H9 (cell line): Measurements from ENCODE around the gene CPNE2. TPM values are rescaled to one million over a fixed set of nuclear protein-coding genes. Genes with fewer than 3 reads are reported as not detected.
A peak's percentile ranks its signal among the peaks of the same experiment; 100 is the strongest.

ENCODE experiments used
- DNase-seq: peaks from one replicate; pipeline ENCODE4 v3.0.0-alpha.2; 2017
- H2AFZ ChIP-seq: one replicate; pipeline ENCODE4 v1.6.1; 2013; ENCODE audit warnings: mild to moderate bottlenecking, low read length, control low read depth, moderate library complexity
- H2AK5ac ChIP-seq: 2 replicates; pipeline ENCODE4 v1.6.1; 2013; ENCODE audit warnings: low read length, control low read depth, mixed read lengths; ENCODE audit not compliant: insufficient read length
- H2BK120ac ChIP-seq: one replicate; pipeline ENCODE4 v1.6.1; 2013; ENCODE audit warnings: low read depth, mild to moderate bottlenecking, low read length, control low read depth, inconsistent platforms; ENCODE audit not compliant: poor library complexity, severe bottlenecking
- H2BK12ac ChIP-seq: 2 replicates; pipeline ENCODE4 v1.6.1; 2013; ENCODE audit warnings: low read length, control low read depth, mixed read lengths, low read depth; ENCODE audit not compliant: insufficient read length
- H2BK15ac ChIP-seq: 2 replicates; pipeline ENCODE4 v1.6.1; 2013; ENCODE audit warnings: low read depth, low read length, control low read depth
- H2BK20ac ChIP-seq: one replicate; pipeline ENCODE4 v1.6.1; 2013; ENCODE audit warnings: low read depth, mild to moderate bottlenecking, low read length, control low read depth, inconsistent platforms; ENCODE audit not compliant: poor library complexity, severe bottlenecking
- H2BK5ac ChIP-seq: 2 replicates; pipeline ENCODE4 v1.6.1; 2013; ENCODE audit warnings: low read length, control low read depth, mixed read lengths; ENCODE audit not compliant: insufficient read length
- H3K14ac ChIP-seq: 2 replicates; pipeline ENCODE4 v1.6.1; 2013; ENCODE audit warnings: low read length, control low read depth; ENCODE audit not compliant: insufficient read depth
- H3K18ac ChIP-seq: 2 replicates; pipeline ENCODE4 v1.6.1; 2013; ENCODE audit warnings: low read depth, mild to moderate bottlenecking, mixed read lengths, low read length, control low read depth; ENCODE audit not compliant: insufficient read length
- H3K23ac ChIP-seq: 2 replicates; pipeline ENCODE4 v1.6.1; 2013; ENCODE audit warnings: low read length, control low read depth, mixed read lengths, low read depth; ENCODE audit not compliant: insufficient read length
- H3K23me2 ChIP-seq: 2 replicates; pipeline ENCODE4 v1.6.1; 2013; ENCODE audit warnings: low read depth, mild to moderate bottlenecking, mixed read lengths, low read length, control low read depth; ENCODE audit not compliant: insufficient read length, poor library complexity, severe bottlenecking
- H3K27ac ChIP-seq: 2 replicates; pipeline ENCODE4 v1.5.1; 2013; ENCODE audit warnings: low read length, control low read depth, mixed read lengths, low read depth; ENCODE audit not compliant: insufficient read length
- H3K27me3 ChIP-seq: 2 replicates; pipeline ENCODE4 v1.6.1; 2013; ENCODE audit warnings: low read length, control low read depth, inconsistent platforms; ENCODE audit not compliant: insufficient read depth
- H3K4ac ChIP-seq: 2 replicates; pipeline ENCODE4 v1.6.1; 2013; ENCODE audit warnings: low read depth, mild to moderate bottlenecking, control low read depth, inconsistent platforms, low read length, moderate library complexity
- H3K4me1 ChIP-seq: 2 replicates; pipeline ENCODE4 v1.6.1; 2013; ENCODE audit warnings: low read length, control low read depth, inconsistent platforms; ENCODE audit not compliant: insufficient read depth
- H3K4me2 ChIP-seq: 2 replicates; pipeline ENCODE4 v1.6.1; 2013; ENCODE audit warnings: low read length, control low read depth, mixed read lengths; ENCODE audit not compliant: insufficient read length, insufficient read depth
- H3K56ac ChIP-seq: 2 replicates; pipeline ENCODE4 v1.6.1; 2013; ENCODE audit warnings: low read depth, mild to moderate bottlenecking, mixed read lengths, low read length, control low read depth; ENCODE audit not compliant: insufficient read length
- H3K79me1 ChIP-seq: 2 replicates; pipeline ENCODE4 v1.6.1; 2013; ENCODE audit warnings: low read depth, mild to moderate bottlenecking, moderate library complexity, low read length, control low read depth, inconsistent platforms; ENCODE audit not compliant: insufficient read depth, poor library complexity, severe bottlenecking
- H3K79me2 ChIP-seq: 2 replicates; pipeline ENCODE4 v1.6.1; 2013; ENCODE audit warnings: low read length, control low read depth, inconsistent platforms; ENCODE audit not compliant: insufficient read depth
- H3K9ac ChIP-seq: 2 replicates; pipeline ENCODE4 v1.6.1; 2013; ENCODE audit warnings: low read length, control low read depth, mixed read lengths; ENCODE audit not compliant: insufficient read length; ENCODE audit errors: extremely low read depth
- H3K9me3 ChIP-seq: one replicate; pipeline ENCODE4 v1.6.1; 2013; ENCODE audit warnings: low read depth, low read length, inconsistent platforms; ENCODE audit not compliant: control insufficient read depth
- H3T11ph ChIP-seq: one replicate; pipeline ENCODE4 v1.6.1; 2013; ENCODE audit warnings: mild to moderate bottlenecking, low read length, control low read depth, inconsistent platforms
- H4K20me1 ChIP-seq: one replicate; pipeline ENCODE4 v1.6.1; 2013; ENCODE audit not compliant: control insufficient read depth, insufficient read length, insufficient read depth
- H4K5ac ChIP-seq: 2 replicates; pipeline ENCODE4 v1.6.1; 2013; ENCODE audit warnings: low read depth, mild to moderate bottlenecking, mixed read lengths, low read length, control low read depth; ENCODE audit not compliant: insufficient read length
- H4K8ac ChIP-seq: replicated peaks from 2 replicates; pipeline ENCODE4 v1.6.1; 2013; ENCODE audit warnings: low read length, control low read depth, mixed read lengths, low read depth; ENCODE audit not compliant: insufficient read length
- H4K91ac ChIP-seq: 2 replicates; pipeline ENCODE4 v1.6.1; 2013; ENCODE audit warnings: low read depth, mild to moderate bottlenecking, moderate library complexity, mixed read lengths, low read length, control low read depth; ENCODE audit not compliant: insufficient read length
- H3K27ac Mint-ChIP-seq, 3 experiments: 2 replicates in 2 of 3; 3 replicates in 1 of 3; pipeline ENCODE4 v1.8.0; 2020 to 2021; ENCODE audit warnings: mixed read lengths in 3 of 3, mild to moderate bottlenecking in 1 of 3, moderate library complexity in 1 of 3
- H3K27me3 Mint-ChIP-seq: 2 replicates; pipeline ENCODE4 v1.8.0; 2021; ENCODE audit warnings: low read depth, mild to moderate bottlenecking, moderate library complexity, mixed read lengths
- H3K36me3 Mint-ChIP-seq, 3 experiments: 2 replicates in 2 of 3; 3 replicates in 1 of 3; pipeline ENCODE4 v1.8.0; 2020 to 2021; ENCODE audit warnings: low read depth in 3 of 3, mixed read lengths in 3 of 3; ENCODE audit not compliant: insufficient read depth in 1 of 3
- H3K4me1 Mint-ChIP-seq, 2 experiments: 2 replicates each; pipeline ENCODE4 v1.8.0; 2020; ENCODE audit warnings: mixed read lengths in 2 of 2
- H3K4me3 Mint-ChIP-seq, 2 experiments: 2 replicates in 1 of 2; 3 replicates in 1 of 2; pipeline ENCODE4 v1.8.0; 2020 to 2021; ENCODE audit warnings: mild to moderate bottlenecking in 2 of 2, mixed read lengths in 2 of 2, moderate library complexity in 1 of 2
- H3K9me3 Mint-ChIP-seq, 2 experiments: 2 replicates in 1 of 2; 3 replicates in 1 of 2; pipeline ENCODE4 v1.8.0; 2020; ENCODE audit warnings: mild to moderate bottlenecking in 2 of 2, mixed read lengths in 2 of 2, moderate library complexity in 1 of 2
- CTCF ChIP-seq: fragments of 200-600 bp; sonication (generic); conservative IDR thresholded peaks from 3 replicates; pipeline ENCODE4 v1.8.0; 2021; ENCODE audit warnings: antibody characterized with exemption, mild to moderate bottlenecking
- WGBS: extraction: QIAGEN DNeasy Blood & Tissue Kit; methylation state at CpG from one replicate; pipeline ENCODE4 v1.1.7; 2013; ENCODE audit warnings: missing lambda C conversion rate, low lambda C conversion rate, mixed read lengths; ENCODE audit not compliant: insufficient read length; ENCODE audit errors: extremely low coverage; 5-methylcytosine and 5-hydroxymethylcytosine counted together
- total RNA-seq: library from RNA; stranded (reverse); gene quantifications from 2 replicates; pipeline ENCODE4 v1.2.1, GENCODE V29; 2021

The CPNE2 gene
- total RNA-seq, 1 experiment from 2014 or later, result 8.0 TPM

GRCh38 chr16:57045694-57046381 is 46.5 kb upstream of the CPNE2 start:
- no peak overlapping the region for H2BK12ac ChIP-seq
- DNase-seq, result peak; percentile 80
- H3K4me3 Mint-ChIP-seq, result peak overlapping the region in 1 of 2 experiments; percentile 62; a peak in 2 of 5 replicates
- H3K79me1 ChIP-seq, result no peaks in the 10 kb centered on the region
- peak overlapping the region in 1 of 3 experiments; percentile 54; a peak in 1 of 7 replicates for H3K27ac Mint-ChIP-seq
- no peak overlapping the region for H2BK20ac ChIP-seq
- H3K27me3 ChIP-seq, result no peaks in the 10 kb centered on the region
- H4K20me1 ChIP-seq, result no peaks in the 10 kb centered on the region
- H3K4me2 ChIP-seq, result peak overlapping the region; percentile 3
- H2BK120ac ChIP-seq, result no peak overlapping the region
- no peak overlapping the region for H2BK5ac ChIP-seq
- H4K91ac ChIP-seq, result no peak overlapping the region
- H3K9ac ChIP-seq, result no peak overlapping the region
- no peak overlapping the region for H3T11ph ChIP-seq
- H3K36me3 Mint-ChIP-seq, result peaks cover 0 to 4% (median 0%) of the 10 kb centered on the region in 3 experiments; a peak in 3 of 7 replicates
- H3K23ac ChIP-seq, result no peak overlapping the region
- H4K5ac ChIP-seq, result no peak overlapping the region
- H2AFZ ChIP-seq, result no peak overlapping the region
- H2AK5ac ChIP-seq, result no peak overlapping the region
- TF ChIP-seq CTCF, result peak; percentile 72
- H3K27ac ChIP-seq, result no peak overlapping the region
- WGBS, result no CpG with 5 or more reads among the region's 13 CpGs
- H3K79me2 ChIP-seq, result no peaks in the 10 kb centered on the region
- no peak overlapping the region for H3K4ac ChIP-seq
- peaks cover 4% of the 10 kb centered on the region for H3K27me3 Mint-ChIP-seq
- H3K9me3 ChIP-seq, result no peaks in the 10 kb centered on the region
- no peak overlapping the region for H4K8ac ChIP-seq
- peaks cover 3% of the 10 kb centered on the region; the same call in 1 of the 2 replicates for H3K4me1 ChIP-seq
- H2BK15ac ChIP-seq, result 0 out of 2 replicates have a peak overlapping the region, but pooled peaks have one; percentile 26
- H3K56ac ChIP-seq, result no peak overlapping the region
- no peak overlapping the region for H3K14ac ChIP-seq
- H3K18ac ChIP-seq, result no peak overlapping the region
- H3K9me3 Mint-ChIP-seq, result peaks cover 4 to 5% of the 10 kb centered on the region in 2 experiments
- peaks cover 9 to 25% of the 10 kb centered on the region in 2 experiments for H3K4me1 Mint-ChIP-seq
- no peaks in the 10 kb centered on the region for H3K23me2 ChIP-seq
